Upper lobe of left lung (tissue), 6 donors: ENCODE results near the gene S100A2. TPM values are rescaled to one million over a fixed set of nuclear protein-coding genes. Genes with fewer than 3 reads are reported as not detected.

Experiments used
- ATAC-seq, 2 donors: fragments of 200-7000 bp; cut with Tn5 transposase; one replicate each; pipeline ENCODE4 v1.9.1; 2022; ENCODE audit warnings: mild to moderate bottlenecking in 2 of 2, moderate library complexity in 2 of 2; ENCODE audit not compliant: low FRiP score in 2 of 2
- DNase-seq, 2 donors: peaks; one replicate each; pipeline ENCODE4 v3.0.0-alpha.2; 2019 to 2020
- H3K27ac ChIP-seq, 4 donors: fragments of 200-600 bp; sonication (generic); one replicate each; pipeline ENCODE4 v1.5.1; 2016 to 2019
- H3K27me3 ChIP-seq, 4 donors: fragments of 200-600 bp; sonication (generic); one replicate each; pipeline ENCODE4 v1.5.1; 2017 to 2019
- H3K36me3 ChIP-seq, 4 donors: fragments of 200-600 bp; sonication (generic); one replicate each; pipeline ENCODE4 v1.5.1; 2016 to 2019
- H3K4me1 ChIP-seq, 4 donors: fragments of 200-600 bp; sonication (generic); one replicate each; pipeline ENCODE4 v1.5.1; 2018 to 2019
- H3K4me3 ChIP-seq, 4 donors: fragments of 200-600 bp; sonication (generic); one replicate each; pipeline ENCODE4 v1.5.1; 2017 to 2019; ENCODE audit warnings: mild to moderate bottlenecking in 2 of 4, moderate library complexity in 1 of 4
- H3K9me3 ChIP-seq, 4 donors: fragments of 200-600 bp; sonication (generic); one replicate each; pipeline ENCODE4 v1.5.1; 2018 to 2019
- CTCF ChIP-seq, 6 experiments: fragments of 450-650 bp in 4 of 6; fragments of 200-600 bp in 2 of 6; sonication (generic) in 2 of 6; IDR thresholded peaks; one replicate each; pipeline ENCODE4 v1.5.1; 2016 to 2019; ENCODE audit warnings: antibody characterized with exemption in 6 of 6
- EP300 ChIP-seq, 4 donors: sonication (generic); formaldehyde crosslinking; IDR thresholded peaks; one replicate each; pipeline ENCODE4 v1.5.1; 2017; ENCODE audit warnings: antibody characterized with exemption in 4 of 4, control low read depth in 2 of 4
- POLR2A ChIP-seq, 4 donors: fragments of 450-650 bp; IDR thresholded peaks; one replicate each; pipeline ENCODE4 v1.5.1; 2016 to 2017; ENCODE audit warnings: antibody characterized with exemption in 4 of 4, mild to moderate bottlenecking in 2 of 4
- POLR2AphosphoS5 ChIP-seq, 2 donors: sonication (generic); formaldehyde crosslinking; IDR thresholded peaks; one replicate each; pipeline ENCODE4 v1.5.1; 2017; ENCODE audit warnings: antibody characterized with exemption in 2 of 2
- WGBS, 2 donors: methylation state at CpG; one replicate each; pipeline ENCODE4 v1.1.5; 2017 to 2018; 5-methylcytosine and 5-hydroxymethylcytosine counted together
- total RNA-seq, 6 donors: library from RNA; depleted of rRNA in 4 of 6; stranded (reverse); fragments of >200 nt in 4 of 6; gene quantifications; one replicate each; pipeline versions ENCODE4 v1.1.0 to v1.2.1, GENCODE V29; 2016 to 2021
- donor health status: DM: no; HTN: no; CAD: no; lungs with moderate emphysema.
- donor health status: DM: no; HTN: yes; CAD: no; lungs with severe emphysema.

S100A2 gene
- total RNA-seq, 6 donors from 2014 or later, result 2.0 to 12.0 (median 7.9) TPM; not detected in 1

- Histone ChIP-seq H3K4me1 (peaks cover 22 to 39% (median 28%) of the 10 kb centered on the region in 4 donors), H3K27ac (peak overlapping the region; percentile 56 to 73 (median 66)), H3K27me3 (no peaks in the 10 kb centered on the region), H3K4me3 (no peak overlapping the region), H3K9me3 (no peaks in the 10 kb centered on the region), H3K36me3 (no peaks in the 10 kb centered on the region)
- ATAC-seq (peak; percentile 83 to 92), DNase-seq (peak in 1 of 2 donors; percentile 93)
- TF ChIP-seq POLR2A (IDR thresholded peaks at IDR 0.05) (no peak), EP300 (IDR thresholded peaks at IDR 0.05) (no peak), CTCF (IDR thresholded peaks at IDR 0.05) (peak; percentile 74 to 90 (median 78)), POLR2AphosphoS5 (IDR thresholded peaks at IDR 0.05) (peak; percentile 56 to 81)
- 10 to 19% methylated on average over 3 of the region's 3 CpGs for WGBS, 2 donors
Observed at GRCh38 chr1:153572569-153573015, 6.9 kb upstream of the S100A2 start.

- WGBS, 2 donors, result 72% methylated on average over 7 of the region's 7 CpGs
- Histone ChIP-seq H3K27ac (peak overlapping the region in 3 of 4 donors; percentile 60 to 73 (median 73)), H3K4me1 (peaks cover 31 to 47% (median 37%) of the 10 kb centered on the region in 4 donors)
Observed at GRCh38 chr1:153571706-153572105, 6.1 kb upstream of the S100A2 start.

GRCh38 chr1:153570874-153571273 lies 5.2 kb upstream of the S100A2 start:
- no peak for DNase-seq
- Histone ChIP-seq H3K27me3 (no peaks in the 10 kb centered on the region), H3K4me3 (no peak overlapping the region), H3K9me3 (no peaks in the 10 kb centered on the region), H3K4me1 (peaks cover 37 to 56% (median 44%) of the 10 kb centered on the region in 4 donors), H3K36me3 (no peaks in the 10 kb centered on the region), H3K27ac (no peak overlapping the region)
- 92 to 95% methylated on average over 5 of the region's 5 CpGs for WGBS, 2 donors
- TF ChIP-seq EP300 (IDR thresholded peaks at IDR 0.05) (no peak), CTCF (IDR thresholded peaks at IDR 0.05) (no peak), POLR2AphosphoS5 (IDR thresholded peaks at IDR 0.05) (no peak), POLR2A (IDR thresholded peaks at IDR 0.05) (no peak)
- ATAC-seq, result no peak

More at GRCh38 chr1:153571706-153572105, 6.1 kb upstream of the S100A2 start:
- TF ChIP-seq POLR2AphosphoS5 (IDR thresholded peaks at IDR 0.05) (no peak), POLR2A (IDR thresholded peaks at IDR 0.05) (no peak), EP300 (IDR thresholded peaks at IDR 0.05) (no peak), CTCF (IDR thresholded peaks at IDR 0.05) (no peak)
- ATAC-seq (no peak), DNase-seq (no peak)
- no peaks in the 10 kb centered on the region for H3K27me3 ChIP-seq
- H3K9me3 ChIP-seq, result no peaks in the 10 kb centered on the region
- no peaks in the 10 kb centered on the region for H3K36me3 ChIP-seq
- H3K4me3 ChIP-seq, result no peak overlapping the region

GRCh38 chr1:153569465-153569864 lies 3.8 kb upstream of the S100A2 start:
- no peak for ATAC-seq
- 87 to 90% methylated on average over 8 of the region's 8 CpGs for WGBS, 2 donors
- H3K4me1 ChIP-seq, result peaks cover 48 to 70% (median 56%) of the 10 kb centered on the region in 4 donors

More at GRCh38 chr1:153569465-153569864, 3.8 kb upstream of the S100A2 start:
- Histone ChIP-seq H3K27ac (no peak overlapping the region), H3K27me3 (no peaks in the 10 kb centered on the region), H3K36me3 (no peaks in the 10 kb centered on the region), H3K9me3 (no peaks in the 10 kb centered on the region), H3K4me3 (no peak overlapping the region)
- no peak for DNase-seq
- no peak for TF ChIP-seq POLR2A (IDR thresholded peaks at IDR 0.05)
- no peak for TF ChIP-seq EP300 (IDR thresholded peaks at IDR 0.05)
- TF ChIP-seq POLR2AphosphoS5 (IDR thresholded peaks at IDR 0.05), result no peak
- TF ChIP-seq CTCF (IDR thresholded peaks at IDR 0.05), result no peak
